ENCODE results near the gene AGMO. TPM values are rescaled to one million over a fixed set of nuclear protein-coding genes. Genes with fewer than 3 reads are reported as not detected.
"Not testable (repeated sequence)": the region's sequence is repeated elsewhere in the genome, so short reads cannot be mapped to it uniquely, and the experiment has no call there.

The AGMO gene
- total RNA-seq, 1 experiment from 2014 or later = not detected

GRCh38 chr7:15326044-15326644, 235.7 kb downstream of the AGMO start:
- DNase-seq (ENCODE audit: low read depth) = peak; percentile 11

DNA sequence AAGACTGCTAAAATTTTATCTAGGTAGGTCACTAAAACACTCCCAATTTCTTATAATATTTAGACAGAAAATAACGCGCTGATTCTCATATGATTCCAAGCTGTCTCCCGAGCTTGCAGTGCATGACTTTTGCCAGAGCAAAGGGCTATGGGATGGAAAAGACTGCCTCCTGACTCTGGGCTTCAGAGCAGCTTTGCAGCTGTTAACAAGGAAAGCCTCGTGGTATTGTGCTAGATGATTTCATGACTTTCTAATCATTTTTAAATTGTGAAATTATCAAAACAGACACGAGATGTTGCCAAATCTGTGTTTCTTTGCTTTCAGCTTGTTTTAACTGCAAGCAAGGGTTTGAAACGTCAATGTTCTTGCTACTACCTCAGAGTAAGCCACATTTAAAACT, 238.3 kb downstream of the AGMO start:
- no peak for DNase-seq (ENCODE audit: low read depth)

DNA sequence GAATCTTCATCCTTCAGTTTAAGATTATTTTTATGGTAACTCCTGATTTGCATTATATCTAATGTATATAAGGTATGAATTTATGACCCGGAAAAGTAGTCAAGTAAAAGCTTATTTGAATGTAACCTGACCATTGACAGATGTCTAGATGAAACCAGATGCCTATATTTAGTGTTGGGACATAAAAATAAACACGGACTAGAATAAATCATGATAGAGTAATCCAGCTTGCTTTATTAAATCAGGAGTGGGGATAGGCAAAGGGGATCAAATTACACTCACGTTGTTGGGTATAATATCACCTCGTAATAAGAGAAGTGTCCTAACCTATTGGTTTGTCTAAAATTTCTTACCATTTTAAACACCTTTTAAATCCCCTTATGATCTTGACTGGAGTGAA, 244.6 kb downstream of the AGMO start:
- no peak for DNase-seq (ENCODE audit: low read depth)

GRCh38 chr7:15315678-15316077, 246.1 kb downstream of the AGMO start:
- no peak for DNase-seq (ENCODE audit: low read depth)

DNA sequence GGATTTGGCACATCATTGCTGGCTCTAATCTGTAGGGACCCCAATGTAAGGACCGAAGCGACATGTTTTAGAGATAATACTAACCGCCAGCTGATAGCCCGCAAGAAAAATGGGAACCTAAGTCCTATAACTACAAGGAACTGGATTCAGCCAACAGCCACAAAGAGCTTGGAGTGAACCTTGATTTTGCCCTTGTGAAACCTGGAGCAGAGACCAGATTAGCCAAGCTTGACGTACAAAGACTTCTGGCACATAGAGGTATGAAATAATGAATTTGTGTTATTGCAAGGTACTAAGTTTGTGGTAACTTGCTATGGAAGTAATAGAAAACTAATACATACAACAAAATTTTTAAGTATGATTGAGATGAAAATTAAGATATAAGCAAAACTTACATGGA, 246.9 kb downstream of the AGMO start:
- DNase-seq (ENCODE audit: low read depth) = no peak

DNA sequence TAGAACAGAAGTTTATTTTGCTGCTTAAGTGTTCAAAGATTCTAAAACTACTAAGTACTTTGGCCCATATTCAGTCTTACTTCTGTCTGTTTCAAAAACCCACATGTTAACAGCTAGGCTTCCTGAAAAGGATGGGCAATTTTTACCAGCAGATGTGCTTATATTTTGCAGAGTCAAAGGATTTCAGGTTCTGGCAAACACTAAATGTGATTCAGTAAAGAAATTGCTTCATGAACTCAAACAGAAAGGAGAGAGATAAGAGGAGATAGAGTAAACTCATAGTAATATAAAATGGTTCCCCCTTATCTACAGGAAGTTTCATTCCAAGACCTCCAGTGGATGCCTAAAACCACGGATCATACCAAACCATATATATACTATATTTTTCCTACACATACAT, 248.5 kb downstream of the AGMO start:
- DNase-seq (ENCODE audit: low read depth) = no peak

- no peak for DNase-seq (ENCODE audit: low read depth)
Observed at GRCh38 chr7:15309872-15310271, 251.9 kb downstream of the AGMO start.

DNA sequence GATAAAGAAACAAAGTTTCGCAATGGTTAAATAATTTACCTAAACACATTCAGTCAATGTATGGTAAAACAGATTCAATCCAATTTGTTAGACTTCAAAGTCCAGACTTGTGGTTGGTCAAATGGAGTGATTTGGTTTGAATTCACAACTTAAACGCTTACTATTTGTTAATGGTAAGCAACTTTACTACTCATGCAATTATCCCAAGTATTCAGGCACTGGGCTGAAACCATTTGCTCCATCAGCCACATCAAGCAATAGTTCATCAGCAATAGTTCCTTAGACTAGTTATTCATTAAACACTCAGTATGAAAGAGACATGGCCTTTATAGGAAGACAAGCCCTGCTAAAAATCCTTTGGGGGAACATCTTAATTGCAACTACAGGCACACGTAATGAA, 253.0 kb downstream of the AGMO start:
- DNase-seq (ENCODE audit: low read depth) = no peak

DNA sequence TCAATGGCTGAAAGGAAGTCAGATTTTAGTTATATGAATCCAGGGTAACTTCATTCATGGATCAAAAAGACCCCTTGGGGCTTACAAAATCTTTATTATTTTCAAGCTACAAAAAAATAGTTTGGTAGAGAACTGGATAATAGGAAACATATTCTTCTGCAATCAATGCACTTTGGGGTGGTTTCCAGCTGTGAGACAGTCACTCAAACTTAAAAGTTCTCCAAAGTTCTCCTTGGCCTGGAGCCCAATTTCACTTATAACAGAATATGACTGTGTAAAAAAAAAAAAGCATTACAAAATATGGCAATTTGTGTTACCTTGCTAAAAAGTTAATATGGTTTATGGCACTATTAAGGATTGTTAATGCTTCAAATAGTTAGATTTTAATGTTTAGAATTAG, 255.5 kb downstream of the AGMO start:
- no peak for DNase-seq (ENCODE audit: low read depth)

DNA sequence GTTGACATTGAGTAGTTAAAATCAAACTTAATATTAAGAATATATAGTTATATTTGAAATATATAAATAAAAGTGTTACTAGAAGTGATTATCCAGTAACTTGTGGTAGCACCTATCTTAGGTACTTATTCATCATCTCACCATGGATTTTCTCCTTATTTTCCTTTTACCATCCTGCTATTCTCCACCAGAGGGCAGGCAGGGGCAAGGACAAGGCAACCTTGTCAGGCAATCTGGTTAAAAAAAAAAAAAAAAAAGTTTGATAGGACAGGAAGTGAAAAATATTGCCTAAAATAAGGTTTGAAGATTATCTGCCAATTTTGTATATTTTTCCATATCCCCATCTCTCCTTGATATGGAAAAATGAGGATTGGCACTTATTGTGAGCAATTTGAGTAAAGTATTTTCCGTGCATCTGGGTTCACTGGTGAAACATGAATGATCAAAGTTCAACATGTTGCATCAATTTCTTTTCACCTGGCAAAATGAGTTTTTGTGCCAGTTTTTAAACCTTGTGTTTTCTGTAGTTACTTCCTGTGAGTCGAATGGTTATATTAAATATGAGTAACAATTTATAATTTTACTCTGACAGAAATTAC, 256.7 kb downstream of the AGMO start:
- peak; percentile 36 for DNase-seq (ENCODE audit: low read depth)

DNA sequence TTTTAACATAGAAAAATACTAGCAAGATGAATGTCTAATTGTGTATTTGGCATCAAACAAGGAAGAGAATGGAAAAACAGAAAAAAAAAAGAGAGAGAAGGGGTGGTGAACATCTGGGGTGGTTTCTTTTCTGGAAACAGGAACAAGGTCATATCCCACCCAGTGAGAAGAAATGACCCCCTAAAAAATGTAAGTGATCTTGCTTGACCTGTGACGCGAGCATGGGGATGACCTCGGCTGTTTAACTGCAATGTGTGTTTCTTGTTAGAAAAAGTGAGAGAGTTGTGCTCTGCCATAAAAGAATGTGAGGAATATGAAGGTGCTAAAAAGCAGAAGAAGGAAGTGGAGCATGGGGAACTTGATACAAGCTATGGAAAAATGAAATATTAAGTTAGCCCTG, 258.5 kb downstream of the AGMO start:
- DNase-seq (ENCODE audit: low read depth) = no peak

DNA sequence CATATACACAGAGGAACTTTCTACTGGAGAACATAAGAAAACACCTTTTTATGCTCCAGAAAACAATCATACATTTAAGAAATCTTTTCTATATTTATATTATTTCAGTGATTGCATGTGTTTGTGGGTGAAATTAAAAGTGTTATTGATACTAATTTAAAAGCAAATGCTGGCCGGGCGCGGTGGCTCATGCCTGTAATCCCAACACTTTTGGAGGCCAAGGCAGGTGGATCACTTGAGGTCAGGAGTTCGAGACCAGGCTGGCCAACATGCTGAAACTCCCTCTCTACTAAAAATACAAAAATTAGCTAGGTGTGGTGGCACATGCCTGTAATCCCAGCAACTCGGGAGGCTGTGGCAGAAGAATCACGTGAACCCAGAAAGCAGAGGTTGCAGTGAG, 260.8 kb downstream of the AGMO start:
- not testable (repeated sequence) for DNase-seq (ENCODE audit: low read depth)

DNA sequence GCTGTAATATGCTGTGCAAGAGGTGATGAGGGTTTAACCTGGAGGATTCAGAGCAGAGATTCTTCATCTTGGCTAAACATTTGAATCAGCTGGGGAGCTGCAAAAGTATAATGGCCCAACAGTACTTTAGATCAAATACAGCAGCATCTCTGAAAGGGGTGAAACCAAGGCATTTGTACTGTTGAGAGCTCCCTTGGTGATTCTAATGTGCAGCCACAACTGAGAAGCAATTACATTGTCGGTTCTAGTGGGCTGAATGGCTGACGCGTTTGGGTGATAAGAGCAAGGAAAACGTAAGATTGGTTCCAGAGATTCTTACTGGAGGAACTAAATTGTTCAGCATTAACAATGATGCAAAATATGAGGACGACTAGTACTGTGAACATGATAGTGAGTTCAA, 269.7 kb downstream of the AGMO start:
- no peak for DNase-seq (ENCODE audit: low read depth)

GRCh38 chr7:15291699-15292098, 270.1 kb downstream of the AGMO start:
- no peak for DNase-seq (ENCODE audit: low read depth)

DNA sequence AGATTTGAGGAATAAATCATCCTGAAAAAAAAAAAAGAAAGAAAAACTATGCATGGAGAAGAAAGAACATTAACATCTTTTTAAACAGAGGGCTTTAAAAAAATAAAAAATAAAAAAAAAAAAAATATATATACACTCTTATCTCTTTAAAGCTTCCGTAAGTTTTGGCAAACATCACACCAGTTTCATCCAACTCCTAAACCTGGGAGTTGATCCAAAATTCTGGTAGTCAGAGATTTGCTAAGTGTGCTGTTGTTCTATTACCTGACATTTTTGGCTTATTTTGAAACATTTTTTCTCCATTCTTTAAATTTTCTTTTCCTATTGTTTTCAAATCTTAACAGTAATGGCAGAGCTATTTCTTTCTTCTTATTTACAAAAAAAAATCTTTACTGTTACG, 273.1 kb downstream of the AGMO start:
- no peak for DNase-seq (ENCODE audit: low read depth)

GRCh38 chr7:15284396-15284795, 277.4 kb downstream of the AGMO start:
- no peak for DNase-seq (ENCODE audit: low read depth)

DNA sequence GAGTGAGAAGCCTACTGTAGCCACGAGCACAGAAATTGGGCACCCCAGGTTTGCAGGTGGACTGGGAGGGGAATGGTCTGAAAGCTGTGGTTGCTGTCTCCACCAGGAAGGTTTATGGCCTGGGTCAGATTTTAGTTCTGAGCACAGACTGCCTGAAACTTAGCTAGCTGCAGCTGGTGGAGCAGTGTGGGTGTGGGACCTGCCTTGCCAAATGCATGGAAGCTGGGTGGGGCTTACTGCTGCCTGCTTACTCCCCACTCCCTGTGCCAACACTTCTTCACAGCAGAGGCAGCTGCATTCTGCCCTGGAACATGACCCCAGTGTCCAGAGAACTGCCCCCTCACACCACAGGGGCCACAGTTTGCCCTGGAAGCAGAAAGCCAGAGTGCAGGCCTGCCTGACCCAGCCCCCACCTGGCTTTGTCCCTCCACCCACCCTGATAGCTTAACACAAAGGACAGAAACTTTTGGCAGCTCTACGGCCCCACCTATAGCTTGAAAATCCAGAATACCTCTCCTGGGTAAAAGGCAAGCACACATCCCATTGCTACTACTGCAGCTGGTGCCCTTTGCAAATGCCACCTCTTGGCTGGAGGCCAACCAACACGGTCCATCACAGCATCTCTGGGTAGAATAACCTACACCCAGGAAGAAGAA, 281.6 kb downstream of the AGMO start:
- no peak for DNase-seq (ENCODE audit: low read depth)

GRCh38 chr7:15279640-15280039, 282.2 kb downstream of the AGMO start:
- no peak for DNase-seq (ENCODE audit: low read depth)

DNA sequence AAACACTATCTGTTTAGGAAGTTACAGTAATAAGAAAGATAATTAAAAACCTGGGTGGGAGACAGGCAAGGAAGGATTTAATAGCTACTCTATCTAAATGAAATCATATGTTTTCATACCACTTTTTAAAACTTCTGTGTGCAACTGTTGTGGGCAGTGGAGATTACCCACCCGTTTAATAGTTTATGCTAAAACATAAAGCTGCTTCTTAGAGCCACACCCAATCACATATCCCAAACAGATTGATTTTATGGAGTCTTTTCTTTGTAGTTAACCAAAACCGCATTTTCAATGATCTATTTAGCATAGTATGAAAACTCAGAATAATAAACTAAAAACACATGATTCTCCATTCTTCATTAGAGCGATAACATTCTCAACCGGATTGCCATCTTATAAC, 304.1 kb downstream of the AGMO start:
- DNase-seq (ENCODE audit: low read depth) = no peak

GRCh38 chr7:15252181-15252580, 309.6 kb downstream of the AGMO start:
- DNase-seq (ENCODE audit: low read depth) = no peak

GRCh38 chr7:15248514-15248913, 313.3 kb downstream of the AGMO start:
- no peak for DNase-seq (ENCODE audit: low read depth)

GRCh38 chr7:15245831-15246230, 316.0 kb downstream of the AGMO start:
- no peak for DNase-seq (ENCODE audit: low read depth)

GRCh38 chr7:15239801-15240200, 322.0 kb downstream of the AGMO start:
- no peak for DNase-seq (ENCODE audit: low read depth)
